HG03439 (cell line): ENCODE data around the gene FAM83E.

Experiments
- ATAC-seq: cut with Tn5 transposase; IDR thresholded peaks from one replicate; pipeline ENCODE4 v1.9.1; 2021; ENCODE audit warnings: mild to moderate bottlenecking, moderate library complexity; ENCODE audit not compliant: unreplicated experiment

Gene FAM83E

DNA sequence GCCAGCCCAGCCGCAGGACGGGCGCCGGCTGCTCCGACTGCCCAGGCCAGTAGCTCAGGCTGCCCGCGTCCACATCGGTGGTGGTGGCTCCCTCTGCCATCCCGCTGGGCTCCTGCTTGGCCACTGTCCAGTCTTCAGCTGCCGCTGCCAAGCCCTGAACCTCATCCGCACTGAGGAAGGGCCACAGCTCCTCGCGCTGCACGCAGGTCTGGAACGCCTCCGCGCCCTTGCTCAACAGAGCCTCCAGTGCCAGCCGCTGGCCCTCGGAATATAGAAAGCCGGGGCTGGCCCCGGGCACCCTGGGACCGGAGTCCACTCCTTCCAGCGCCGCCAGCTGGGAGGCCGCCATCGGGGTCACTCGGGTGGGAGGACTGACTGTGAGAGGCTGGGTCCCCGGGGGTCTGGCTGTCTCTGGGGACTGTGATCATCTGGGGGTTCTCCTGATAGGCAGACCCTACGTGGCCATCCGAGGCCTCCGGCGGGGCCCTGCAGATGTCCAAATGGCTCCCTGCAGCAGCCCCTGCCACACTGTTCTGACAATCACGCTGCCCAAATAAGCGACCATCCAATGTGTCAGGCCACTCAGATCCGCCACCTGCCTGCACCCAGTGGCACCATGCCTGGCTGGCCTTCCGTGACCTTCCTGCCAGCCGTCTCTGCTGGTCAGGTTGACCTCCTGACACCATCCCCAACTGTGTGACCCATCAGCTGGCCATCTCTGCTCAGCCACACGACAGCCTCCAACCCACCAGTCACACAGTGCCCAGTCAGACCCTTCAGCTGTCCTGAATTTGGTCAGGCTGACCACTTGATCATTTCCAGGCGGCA is 1.6 kb downstream of the FAM83E start:
- no peak for ATAC-seq

DNA sequence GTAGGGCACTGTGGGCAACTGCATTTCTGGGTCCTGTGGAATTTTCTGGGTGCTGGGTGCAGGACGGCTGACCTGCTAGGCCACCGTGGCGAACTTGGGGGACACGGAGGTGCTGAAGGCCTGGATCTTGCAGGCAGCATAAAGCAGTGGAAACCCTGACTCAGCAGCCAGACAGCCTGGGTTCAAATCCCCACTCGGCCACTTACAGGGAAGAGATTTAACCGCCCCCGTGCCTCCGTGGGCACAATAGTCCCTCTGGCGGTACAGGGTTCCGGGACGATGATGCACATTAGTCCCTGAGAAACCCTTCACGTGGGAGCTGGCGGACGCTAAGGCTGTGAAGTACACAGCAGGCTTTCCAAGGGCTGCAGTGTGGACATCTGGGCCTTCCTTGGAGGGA is 3.0 kb downstream of the FAM83E start:
- no peak for ATAC-seq

- ATAC-seq, result no peak
Measured at GRCh38 chr19:48609571-48610108, 5.2 kb downstream of the FAM83E start.

DNA sequence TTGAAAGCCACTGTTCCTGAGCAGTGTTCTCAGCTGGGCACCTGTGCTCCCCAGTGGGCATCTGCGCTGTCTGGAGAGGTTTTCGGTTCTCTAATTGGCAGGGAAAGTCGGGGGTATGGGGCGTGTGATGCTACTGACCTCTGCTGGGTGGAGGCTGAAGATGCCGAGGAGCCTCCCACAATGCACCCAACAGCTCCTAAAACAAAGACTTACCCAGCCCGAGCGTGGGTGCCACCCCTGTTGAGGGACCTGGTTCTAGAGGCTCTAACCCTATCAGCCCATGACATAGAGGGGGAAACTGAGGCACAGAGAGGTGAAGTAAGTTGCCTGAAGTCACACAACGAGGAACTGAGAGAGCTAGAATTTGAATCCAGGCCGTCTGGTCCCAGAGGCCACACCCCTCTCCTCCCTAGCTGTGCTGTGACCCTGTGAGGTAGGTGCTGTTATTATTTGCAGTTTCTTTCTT is 6.0 kb downstream of the FAM83E start:
- no peak for ATAC-seq

DNA sequence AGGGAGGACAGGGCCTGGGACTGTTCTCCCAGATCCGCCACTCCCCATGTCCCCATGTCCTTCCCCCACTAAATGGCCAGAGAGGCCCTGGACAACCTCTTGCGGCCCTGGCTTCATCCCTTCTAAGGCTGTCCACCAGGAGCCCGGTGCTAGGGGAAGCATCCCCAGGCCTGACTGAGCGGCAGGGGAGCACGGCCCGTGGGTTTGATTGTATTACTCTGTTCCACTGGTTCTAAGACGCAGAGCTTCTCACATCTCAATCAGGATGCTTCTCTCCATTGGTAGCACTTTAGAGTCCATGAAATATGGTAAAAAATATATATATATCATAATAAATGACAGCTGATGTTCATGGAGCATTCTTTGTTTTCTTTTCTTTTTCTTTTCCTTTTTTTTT is 7.5 kb downstream of the FAM83E start:
- ATAC-seq, result no peak

GRCh38 chr19:48606463-48607358 is 8.2 kb downstream of the FAM83E start, which contains the start of gene SPACA4:
TSS of gene SPACA4 (plus strand) at chr19:48606742. CDS start at chr19:48606979, 237 bp downstream.
- ATAC-seq, result no peak

- ATAC-seq, result no peak
Measured at GRCh38 chr19:48603850-48604249, 11.0 kb downstream of the FAM83E start.

- ATAC-seq, result no peak
Measured at GRCh38 chr19:48603449-48603848, 11.4 kb downstream of the FAM83E start.

GRCh38 chr19:48603001-48603400 is 11.9 kb downstream of the FAM83E start:
- ATAC-seq, result no peak

DNA sequence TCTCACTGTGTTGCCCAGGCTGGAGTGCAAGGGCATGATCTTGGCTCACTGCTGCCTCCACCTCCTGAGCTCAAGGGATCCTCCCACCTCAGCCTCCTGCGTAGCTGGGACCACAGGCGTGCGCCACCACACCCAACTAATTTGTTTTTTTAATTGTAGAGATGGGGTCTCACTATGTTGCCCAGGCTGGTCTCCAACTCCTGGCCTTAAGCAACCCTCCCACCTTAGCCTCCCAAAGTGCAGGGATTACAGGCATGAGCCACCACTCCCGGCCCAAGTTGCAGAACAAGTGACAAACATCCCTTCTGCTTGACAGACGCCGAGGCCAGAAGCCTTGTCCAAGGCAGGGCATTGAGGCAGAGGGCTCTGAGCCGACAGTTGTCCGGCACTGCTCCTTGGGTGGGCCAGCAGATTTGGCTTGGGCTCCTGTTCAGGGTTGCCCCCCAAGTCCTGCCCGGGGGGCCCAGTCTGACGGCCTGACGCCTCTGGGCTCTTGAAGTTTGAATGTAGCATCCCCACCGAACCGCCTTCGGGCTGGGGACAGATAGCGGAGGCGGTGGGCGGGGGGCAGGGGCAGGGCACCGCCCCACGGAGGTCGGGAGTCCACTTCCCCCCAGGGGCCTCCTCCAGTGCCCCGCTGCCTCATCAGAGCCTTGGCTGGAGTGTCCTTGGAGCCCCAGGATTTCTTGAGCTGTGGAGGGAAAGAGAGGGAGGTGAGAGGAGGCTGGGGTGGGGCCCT is 14.0 kb downstream of the FAM83E start:
- ATAC-seq, result no peak

GRCh38 chr19:48598996-48599700 is 15.7 kb downstream of the FAM83E start:
- no peak for ATAC-seq

DNA sequence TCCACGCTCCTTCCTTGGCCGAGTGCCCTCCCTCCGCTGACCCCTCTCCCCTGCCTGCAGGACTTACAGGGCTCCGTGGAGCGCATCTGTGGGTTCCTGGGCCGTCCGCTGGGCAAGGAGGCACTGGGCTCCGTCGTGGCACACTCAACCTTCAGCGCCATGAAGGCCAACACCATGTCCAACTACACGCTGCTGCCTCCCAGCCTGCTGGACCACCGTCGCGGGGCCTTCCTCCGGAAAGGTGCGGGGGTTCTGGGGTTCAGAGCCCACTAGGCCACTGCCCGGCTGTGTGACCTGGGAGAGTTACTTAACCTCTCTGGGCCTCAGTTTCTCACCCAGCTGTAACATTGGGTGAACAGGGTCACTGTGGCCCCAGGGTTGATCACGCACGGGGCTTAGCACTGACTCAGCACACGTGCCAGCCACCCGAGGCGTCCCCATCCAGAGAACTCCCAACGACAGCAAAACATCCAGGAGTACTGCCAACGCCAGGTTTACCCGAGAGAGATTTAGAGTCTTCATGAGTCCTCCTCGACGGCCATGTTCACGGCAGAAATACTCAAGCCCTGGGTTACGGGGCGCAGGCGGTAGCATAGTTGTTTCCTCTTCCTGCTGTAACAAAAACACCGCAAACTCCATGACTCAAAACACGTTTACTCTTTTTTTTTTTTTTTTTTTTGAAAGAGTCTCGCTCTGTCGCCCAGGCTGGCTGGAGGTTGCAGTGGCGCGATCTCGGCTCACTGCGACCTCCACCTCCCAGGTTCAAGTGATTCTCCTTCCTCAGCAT is 18.0 kb downstream of the FAM83E start:
- no peak for ATAC-seq

- ATAC-seq, result no peak
Measured at GRCh38 chr19:48596237-48596636, 18.6 kb downstream of the FAM83E start.

- no peak for ATAC-seq
Measured at GRCh38 chr19:48595833-48596232, 19.0 kb downstream of the FAM83E start.

GRCh38 chr19:48595171-48595570 is 19.7 kb downstream of the FAM83E start:
- ATAC-seq, result no peak

DNA sequence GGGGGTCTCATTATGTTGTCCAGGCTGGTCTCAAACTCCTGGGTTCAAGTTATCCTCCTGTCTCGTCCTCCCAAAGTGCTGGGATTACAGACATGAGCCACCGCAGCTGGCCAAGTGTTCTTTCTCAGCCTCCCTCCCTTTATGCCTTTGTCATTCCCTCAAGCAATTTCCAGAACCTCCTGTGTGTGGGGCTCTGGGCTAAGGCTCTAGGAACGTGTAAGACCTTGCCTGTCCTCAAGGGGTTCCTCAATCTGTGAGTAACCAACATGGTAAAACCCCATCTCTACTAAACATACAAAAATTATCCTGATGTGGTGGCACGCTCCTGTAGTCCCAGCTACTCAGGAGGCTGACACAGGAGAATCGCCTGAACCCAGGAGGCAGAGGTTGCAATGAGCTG is 23.9 kb downstream of the FAM83E start:
- no peak for ATAC-seq

DNA sequence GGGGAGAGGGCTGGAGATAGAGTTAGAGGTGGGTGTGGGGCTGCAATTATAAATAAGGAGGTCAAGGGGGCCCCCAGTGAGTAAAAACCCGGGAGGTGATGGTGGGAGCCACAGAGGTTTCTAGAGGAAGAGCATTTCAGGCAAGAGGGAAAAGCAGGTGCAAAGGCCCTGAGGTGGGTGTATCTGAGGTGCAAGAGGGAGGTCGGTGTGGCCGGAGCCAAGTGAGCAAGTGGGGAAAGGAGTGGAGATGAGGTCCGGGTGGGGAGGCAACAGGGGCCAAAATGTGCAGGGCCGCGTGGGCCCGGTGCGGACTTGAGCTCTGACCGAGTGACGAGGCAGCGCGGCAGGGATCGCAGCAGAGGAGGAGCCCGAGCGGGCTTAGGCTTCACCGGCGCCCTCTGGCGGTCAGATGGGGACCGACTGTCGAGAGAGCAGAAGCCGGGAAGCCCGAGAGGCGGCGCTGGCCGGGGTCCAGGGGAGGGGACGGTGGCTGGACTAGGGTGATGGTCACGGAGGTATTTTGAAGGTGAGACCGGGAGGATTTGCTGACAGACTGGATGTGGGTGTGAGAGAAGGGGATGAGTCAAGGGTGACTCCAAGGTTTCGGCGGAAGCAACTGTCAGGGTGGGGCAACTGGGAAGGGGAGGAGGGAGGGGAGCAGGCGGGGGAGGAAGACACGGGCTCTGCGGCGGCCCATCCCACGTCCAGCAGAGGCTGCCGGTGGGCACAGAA is 26.0 kb downstream of the FAM83E start:
- ATAC-seq, result no peak

DNA sequence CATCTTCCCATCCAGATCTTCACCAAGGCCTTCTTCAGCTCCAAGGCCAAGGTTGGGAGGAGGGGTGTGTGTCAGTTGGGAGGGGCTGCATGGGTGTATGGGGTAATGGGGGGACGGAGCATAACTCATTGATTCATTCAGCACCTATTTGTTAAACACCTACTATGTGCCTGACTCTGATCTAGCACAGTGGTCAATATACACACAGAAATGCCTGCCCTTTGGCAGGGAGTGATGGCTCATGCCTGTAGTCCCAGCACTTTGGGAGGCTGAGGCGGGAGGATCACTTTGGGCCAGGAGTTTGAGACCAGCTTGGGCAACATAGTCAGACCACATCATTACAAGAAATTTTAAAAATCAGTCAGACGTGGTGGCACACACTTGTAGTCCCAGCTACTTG is 27.5 kb downstream of the FAM83E start:
- ATAC-seq, result no peak

- ATAC-seq, result no peak
Measured at GRCh38 chr19:48582168-48582567, 32.7 kb downstream of the FAM83E start.
